Posterior vena cava (tissue), 2 donors: Measurements from ENCODE around the gene CRYBB2. TPM values are rescaled to one million over a fixed set of nuclear protein-coding genes. Genes with fewer than 3 reads are reported as not detected.
"Not testable (repeated sequence)": the region's sequence is repeated elsewhere in the genome, so short reads cannot be mapped to it uniquely, and the experiment has no call there.

ENCODE experiments used
- DNase-seq: peaks from one replicate; pipeline ENCODE4 v3.0.0-alpha.2; 2020; ENCODE audit warnings: low spot score
- intact Hi-C, 2 donors: fragments of 100-400 bp; cut with DNase I; formaldehyde crosslinking; loops; one replicate each; pipeline versions ENCODE4 v1.14.1 to v1.14.2; 2022 to 2023
- total RNA-seq, 2 donors: library from RNA; stranded (reverse); fragmentation: NEBNext Ultra II Directional; extraction: Animal tissue kit (Norgen Biotek cat#: 25700); gene quantifications; one replicate each; pipeline ENCODE4 v1.2.1, GENCODE V29; 2021
- donor health status: DM: yes; HTN: yes; CAD: no.
- donor health status: DM: yes; HTN: yes; CAD: no.

The CRYBB2 gene
- total RNA-seq, 2 donors from 2014 or later: not detected

DNA sequence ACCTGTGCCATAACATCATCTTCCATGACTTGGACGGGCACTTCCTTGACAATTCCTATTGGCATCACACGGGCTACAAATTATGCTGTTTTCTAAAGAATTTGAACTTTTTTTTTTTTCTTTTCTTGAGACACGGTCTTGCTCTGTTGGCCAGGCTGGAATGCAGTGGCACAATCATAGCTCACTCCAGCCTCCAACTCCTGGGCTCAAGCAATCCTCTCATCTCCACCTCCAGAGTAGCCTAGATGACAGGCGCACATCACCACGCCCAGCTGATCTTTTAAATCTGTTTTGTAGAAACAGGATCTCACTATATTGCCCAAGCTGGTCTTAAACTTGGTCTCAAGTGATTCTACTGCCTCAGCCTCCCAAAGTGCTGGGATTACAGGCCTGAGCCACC lies 23.1 kb upstream of the CRYBB2 start:
- DNase-seq: no peak
- intact Hi-C loops: no loop called here

DNA sequence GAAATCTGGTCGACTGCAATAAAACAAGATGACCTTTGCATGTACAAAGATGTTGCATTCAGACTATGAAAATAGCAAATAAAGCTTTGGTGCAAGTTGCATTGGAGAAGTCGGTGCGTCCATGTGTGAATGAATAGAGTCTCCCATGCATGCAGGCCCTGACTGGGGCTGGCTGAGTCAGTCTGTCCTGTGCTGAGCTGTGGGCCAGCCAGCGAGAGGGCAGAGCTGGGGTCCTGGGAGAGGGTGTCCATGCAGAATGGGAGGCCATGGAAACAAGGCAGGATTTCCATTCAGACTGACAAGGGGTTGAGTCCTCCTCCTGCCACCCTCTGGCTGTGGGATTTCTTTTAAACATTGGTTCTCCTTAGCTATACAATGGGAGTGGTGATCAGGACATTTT lies 22.1 kb upstream of the CRYBB2 start:
- intact Hi-C loops: no loop called here
- DNase-seq: no peak

GRCh38 chr22:25199731-25200520 lies 19.5 kb upstream of the CRYBB2 start, which contains the start of gene CRYBB3:
Gene CRYBB3 (plus strand): TSS chr22:25199858. CDS start chr22:25201397, 1,539 bp downstream.
- intact Hi-C loops: no loop called here
- DNase-seq: no peak

DNA sequence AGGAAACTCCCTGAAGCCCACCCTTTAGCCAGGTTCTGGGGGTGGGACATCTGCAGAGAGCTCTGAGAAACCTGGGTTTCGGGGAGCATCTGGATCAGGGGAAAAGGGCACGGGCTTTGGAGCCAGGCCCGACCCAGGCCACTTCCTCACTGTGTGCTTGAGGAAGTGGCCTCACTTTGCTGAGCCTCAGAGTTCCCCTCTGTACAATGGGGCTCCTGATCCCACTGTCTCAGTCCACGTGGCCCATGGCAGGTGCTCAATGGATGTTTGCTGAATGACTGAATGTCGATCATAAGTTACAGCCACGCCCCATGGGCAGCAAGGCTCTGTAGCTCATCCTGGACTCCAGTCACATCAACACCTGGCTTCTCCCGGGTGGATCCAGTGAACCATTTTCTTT lies 18.5 kb upstream of the CRYBB2 start:
- intact Hi-C loops: no loop called here
- DNase-seq: no peak

- intact Hi-C loops: no loop called here
- no peak for DNase-seq
Measured at GRCh38 chr22:25201557-25202273, 17.7 kb upstream of the CRYBB2 start.

DNA sequence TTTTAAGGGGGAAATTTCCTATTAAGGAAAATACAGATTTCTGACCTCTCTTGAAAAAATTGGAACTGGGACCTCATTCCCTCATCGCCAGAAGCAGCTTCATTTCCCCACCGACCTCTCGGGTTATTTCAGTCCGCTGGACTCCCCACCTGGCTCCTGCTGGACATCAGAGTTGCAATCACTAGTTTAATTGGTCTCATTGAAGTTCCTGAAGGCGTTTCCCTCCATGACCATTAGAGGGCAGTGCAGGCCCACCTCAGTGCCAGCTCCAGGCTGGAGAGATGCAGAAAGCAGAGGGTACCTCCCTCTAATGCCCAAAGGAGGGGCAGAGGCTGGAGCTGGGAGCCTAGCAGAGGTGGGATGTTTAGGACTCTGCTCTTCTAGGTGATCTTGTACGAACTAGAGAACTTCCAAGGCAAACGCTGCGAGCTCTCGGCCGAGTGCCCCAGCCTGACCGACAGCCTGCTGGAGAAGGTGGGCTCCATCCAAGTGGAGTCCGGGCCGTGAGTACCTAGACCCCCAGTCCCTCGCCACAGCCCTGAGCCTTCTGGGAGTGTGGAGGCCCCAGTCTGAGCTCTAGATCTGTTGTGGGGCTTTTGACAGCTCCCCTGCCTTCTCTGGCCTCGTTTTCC lies 17.0 kb upstream of the CRYBB2 start:
- intact Hi-C loops: no loop called here
- DNase-seq: no peak

GRCh38 chr22:25203082-25203481 lies 16.4 kb upstream of the CRYBB2 start:
- intact Hi-C loops: no loop called here
- DNase-seq: no peak

DNA sequence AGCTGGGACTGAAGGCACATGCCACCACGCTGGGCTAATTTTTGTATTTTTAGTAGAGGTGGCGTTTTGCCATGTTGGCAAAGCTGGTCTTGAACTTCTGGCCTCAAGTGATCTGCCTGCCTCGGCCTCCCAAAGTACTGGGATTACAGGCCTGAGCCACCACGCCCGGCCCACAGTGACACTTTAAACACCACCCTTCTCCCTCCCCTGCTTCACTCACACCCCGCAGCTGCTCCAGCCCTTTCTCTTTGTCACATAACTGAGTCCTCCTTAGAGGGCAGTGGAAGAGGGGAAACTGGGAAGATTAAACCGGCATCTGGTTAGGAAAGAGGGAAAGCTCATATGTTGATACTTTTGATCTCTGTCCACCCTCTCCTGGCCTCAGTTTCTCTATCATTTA lies 14.9 kb upstream of the CRYBB2 start:
- intact Hi-C loops, DNase-seq: not testable (repeated sequence)

DNA sequence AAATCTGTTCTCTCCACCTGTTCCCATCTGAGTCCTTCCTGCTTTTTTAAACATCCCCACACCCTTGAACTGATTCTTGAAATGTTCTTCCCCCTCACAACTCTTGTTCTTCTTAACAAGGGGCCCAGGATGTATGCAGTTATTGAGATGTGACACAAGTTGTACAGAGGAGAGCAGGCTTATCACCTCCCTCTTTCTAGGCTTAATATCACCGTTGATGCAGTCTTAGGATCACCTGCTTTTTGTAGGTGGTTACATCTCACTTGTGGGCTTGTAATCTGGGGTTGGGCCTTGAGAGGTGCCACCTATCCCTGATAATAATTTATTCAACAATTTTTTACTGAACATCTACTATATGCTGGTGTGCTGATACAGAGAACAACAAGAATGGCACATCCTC lies 13.6 kb upstream of the CRYBB2 start:
- intact Hi-C loops: no loop called here
- no peak for DNase-seq

GRCh38 chr22:25206998-25207397 lies 12.4 kb upstream of the CRYBB2 start:
- intact Hi-C loops: no loop called here
- no peak for DNase-seq

DNA sequence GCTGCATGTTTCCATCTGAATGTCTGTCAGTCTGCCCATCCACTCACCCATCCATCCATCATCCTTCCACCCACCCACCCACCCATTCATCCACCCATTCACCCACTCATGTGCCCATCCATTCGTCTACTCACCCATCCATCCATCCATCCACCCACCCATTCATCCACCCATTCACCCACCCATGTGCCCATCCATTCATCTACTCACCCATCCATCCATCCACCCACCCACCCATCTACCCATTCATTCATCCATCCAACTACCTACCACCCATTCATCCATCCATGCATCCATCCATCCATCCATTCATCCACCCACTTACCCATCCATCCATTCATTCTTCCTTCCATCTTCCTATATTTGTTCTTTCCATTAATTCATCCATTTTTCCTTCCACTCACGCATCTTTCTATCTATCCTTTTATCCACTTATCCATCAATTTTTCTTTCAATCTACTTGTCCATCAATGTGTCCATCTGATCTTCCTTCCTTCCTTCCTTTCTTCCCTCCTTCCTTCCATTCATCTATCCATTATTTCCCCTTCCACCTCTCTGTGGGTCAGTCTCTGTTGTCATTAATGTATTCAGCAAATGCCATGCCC lies 11.8 kb upstream of the CRYBB2 start:
- intact Hi-C loops: no loop called here
- no peak for DNase-seq

- no peak for DNase-seq
- intact Hi-C loops: no loop called here
Measured at GRCh38 chr22:25208328-25208727, 11.1 kb upstream of the CRYBB2 start.

GRCh38 chr22:25208743-25209505 lies 10.5 kb upstream of the CRYBB2 start:
- no peak for DNase-seq
- intact Hi-C loops: no loop called here

GRCh38 chr22:25210793-25211192 lies 8.6 kb upstream of the CRYBB2 start:
- intact Hi-C loops: no loop called here
- DNase-seq: no peak

DNA sequence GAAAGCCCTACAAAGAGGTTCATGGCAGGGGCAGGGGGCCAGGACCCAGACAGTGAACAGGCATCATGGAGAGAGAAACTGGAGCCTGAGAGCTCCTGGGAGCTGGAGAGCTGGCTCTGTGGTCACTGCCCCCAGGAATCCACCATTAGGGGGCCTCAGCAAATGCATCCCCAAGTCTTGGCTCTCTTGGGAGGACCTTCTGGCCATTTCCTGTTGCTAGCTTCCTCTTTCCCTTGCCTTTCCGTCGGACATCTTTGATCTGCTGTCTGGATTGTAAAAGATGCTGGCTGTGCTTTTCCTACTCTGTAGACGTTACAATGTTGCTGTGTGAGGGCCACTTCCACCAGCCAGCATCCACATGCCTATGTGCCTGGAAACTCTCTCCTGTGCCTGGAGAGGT lies 7.1 kb upstream of the CRYBB2 start:
- intact Hi-C loops: no loop called here
- no peak for DNase-seq

- no peak for DNase-seq
- intact Hi-C loops: no loop called here
Measured at GRCh38 chr22:25213221-25213620, 6.2 kb upstream of the CRYBB2 start.

GRCh38 chr22:25216230-25216629 lies 3.2 kb upstream of the CRYBB2 start:
- no peak for DNase-seq
- intact Hi-C loops: no loop called here

- intact Hi-C loops: no loop called here
Measured at GRCh38 chr22:25219948-25220442, 556 bp downstream of the CRYBB2 start.

GRCh38 chr22:25221790-25222189 lies 2.4 kb downstream of the CRYBB2 start:
- DNase-seq: no peak
- intact Hi-C loops: no loop called here

More at GRCh38 chr22:25219948-25220442, 556 bp downstream of the CRYBB2 start:
- no peak for DNase-seq
